GM20000 (cell line): Measurements from ENCODE around the gene CAST.

Experiments used
- DNase-seq: peaks from one replicate; pipeline ENCODE4 v3.0.0; 2012; ENCODE audit warnings: low spot score
- TF ChIP-seq, protein P1 (sequence below): IDR thresholded peaks from 2 replicates; pipeline ENCODE4 v1.5.1; 2012; ENCODE audit warnings: mild to moderate bottlenecking, control low read depth; ENCODE audit errors: extremely low read depth, missing control alignments

CAST gene

GRCh38 chr5:96625365-96625764 is 36.8 kb upstream of the CAST start:
- TF ChIP-seq, protein P1, sequence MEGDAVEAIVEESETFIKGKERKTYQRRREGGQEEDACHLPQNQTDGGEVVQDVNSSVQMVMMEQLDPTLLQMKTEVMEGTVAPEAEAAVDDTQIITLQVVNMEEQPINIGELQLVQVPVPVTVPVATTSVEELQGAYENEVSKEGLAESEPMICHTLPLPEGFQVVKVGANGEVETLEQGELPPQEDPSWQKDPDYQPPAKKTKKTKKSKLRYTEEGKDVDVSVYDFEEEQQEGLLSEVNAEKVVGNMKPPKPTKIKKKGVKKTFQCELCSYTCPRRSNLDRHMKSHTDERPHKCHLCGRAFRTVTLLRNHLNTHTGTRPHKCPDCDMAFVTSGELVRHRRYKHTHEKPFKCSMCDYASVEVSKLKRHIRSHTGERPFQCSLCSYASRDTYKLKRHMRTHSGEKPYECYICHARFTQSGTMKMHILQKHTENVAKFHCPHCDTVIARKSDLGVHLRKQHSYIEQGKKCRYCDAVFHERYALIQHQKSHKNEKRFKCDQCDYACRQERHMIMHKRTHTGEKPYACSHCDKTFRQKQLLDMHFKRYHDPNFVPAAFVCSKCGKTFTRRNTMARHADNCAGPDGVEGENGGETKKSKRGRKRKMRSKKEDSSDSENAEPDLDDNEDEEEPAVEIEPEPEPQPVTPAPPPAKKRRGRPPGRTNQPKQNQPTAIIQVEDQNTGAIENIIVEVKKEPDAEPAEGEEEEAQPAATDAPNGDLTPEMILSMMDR = no peak
- DNase-seq = no peak

DNA sequence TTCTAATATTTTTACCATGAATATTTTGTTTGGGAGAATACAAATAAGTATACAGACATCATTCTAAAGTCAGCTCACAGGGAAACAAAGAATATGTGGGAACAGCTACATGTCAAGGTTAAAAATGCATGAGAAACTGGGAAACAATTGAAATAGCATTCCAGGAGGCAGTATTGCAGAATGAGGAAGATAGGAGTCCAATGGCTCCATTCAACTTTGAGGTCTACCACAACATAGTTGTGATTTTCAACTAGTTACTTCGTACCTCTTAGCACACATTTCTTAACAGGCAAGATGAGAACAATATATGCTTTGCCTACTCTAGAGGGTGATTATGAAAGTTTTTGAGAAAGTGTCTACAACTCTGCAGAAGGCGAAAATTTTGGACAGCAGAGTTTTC is 35.2 kb upstream of the CAST start:
- TF ChIP-seq, protein P1 = no peak
- DNase-seq = no peak

GRCh38 chr5:96627792-96628398 is 34.3 kb upstream of the CAST start:
- DNase-seq = no peak
- TF ChIP-seq, protein P1 = no peak

GRCh38 chr5:96628406-96628805 is 33.8 kb upstream of the CAST start:
- TF ChIP-seq, protein P1 = no peak

DNA sequence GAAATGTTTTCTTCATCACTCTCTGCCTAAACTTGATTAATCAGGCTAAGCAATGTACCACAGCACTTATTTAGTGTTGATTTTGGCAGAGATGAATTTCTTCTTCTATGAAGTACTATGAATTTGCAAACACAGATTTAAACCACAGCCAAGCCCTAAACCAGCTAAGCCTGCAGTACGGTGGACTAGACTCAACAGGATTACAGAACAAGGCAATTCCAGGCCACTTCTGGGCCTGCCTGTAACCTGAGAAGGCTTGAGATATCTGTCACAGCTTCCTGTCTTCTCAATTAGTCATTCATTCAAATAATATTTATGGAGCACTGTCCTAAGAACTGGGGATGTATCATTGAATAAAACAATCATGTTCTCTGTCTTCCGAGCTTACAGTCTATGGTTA is 32.4 kb upstream of the CAST start:
- DNase-seq = no peak

More at GRCh38 chr5:96628406-96628805, 33.8 kb upstream of the CAST start:
- no peak for DNase-seq

GRCh38 chr5:96633820-96634219 is 28.4 kb upstream of the CAST start:
- no peak for DNase-seq
- TF ChIP-seq, protein P1 = no peak

More for the DNA sequence above, 32.4 kb upstream of the CAST start:
- TF ChIP-seq, protein P1 = no peak

DNA sequence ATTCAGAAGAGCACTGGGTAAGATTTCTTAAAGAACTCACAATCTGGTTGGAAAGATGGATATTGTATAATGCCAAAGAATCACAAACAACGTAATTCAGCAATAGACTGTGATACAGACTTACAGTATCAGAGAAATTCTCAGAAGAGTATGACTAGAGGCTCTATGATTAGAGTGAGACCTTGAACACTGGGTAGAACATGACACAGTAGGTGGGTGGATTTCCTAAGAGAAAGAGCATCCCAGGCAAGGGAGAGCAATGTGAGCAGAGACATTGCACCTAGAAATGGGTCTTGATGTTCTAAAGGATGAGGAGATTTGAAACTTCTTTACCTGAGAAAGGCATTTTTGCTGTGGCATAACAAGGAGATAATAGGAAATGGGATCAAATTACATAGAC is 27.3 kb upstream of the CAST start:
- TF ChIP-seq, protein P1 = no peak
- DNase-seq = no peak
